Measurements from ENCODE around the gene LTA. TPM values are rescaled to one million over a fixed set of nuclear protein-coding genes. Genes with fewer than 3 reads are reported as not detected.
A peak's percentile ranks its signal among the peaks of the same experiment; 100 is the strongest.

Gene LTA
- total RNA-seq, 1 experiment from 2014 or later = not detected

GRCh38 chr6:31546958-31547726 is 24.9 kb upstream of the LTA start, which contains the start of gene NFKBIL1:
NFKBIL1 (plus strand) TSS chr6:31547608; CDS start chr6:31547695, 87 bp downstream.
- Histone ChIP-seq H3K56ac (ENCODE audit: insufficient read length, low read depth, low read length) (no peak within 1 kb of the TSS), H3K27ac (ENCODE audit: insufficient read length, low read depth, low read length) (no peak within 1 kb of the TSS), H3K4me1 (ENCODE audit: insufficient read depth, low read length) (no peaks in the 10 kb centered on the region; the same call in 1 of the 2 replicates), H4K91ac (ENCODE audit: insufficient read length, low read depth, low read length) (no peak within 1 kb of the TSS), H3K14ac (ENCODE audit: insufficient read depth, low read length) (no peak within 1 kb of the TSS; the same call in 1 of the 2 replicates), H2BK12ac (ENCODE audit: insufficient read length, low read depth, low read length) (no peak within 1 kb of the TSS), H3K4ac (ENCODE audit: low read depth, low read length) (0 out of 2 replicates have a peak within 1 kb of the TSS, but pooled peaks have one; percentile 88), H3K23ac (ENCODE audit: insufficient read length, low read depth, low read length) (no peak within 1 kb of the TSS), H2BK20ac (ENCODE audit: low read depth, low read length, poor library complexity, severe bottlenecking) (no peak within 1 kb of the TSS), H3K23me2 (ENCODE audit: insufficient read length, low read depth, low read length, poor library complexity, severe bottlenecking) (no peaks in the 10 kb centered on the region), H2AK5ac (ENCODE audit: insufficient read length, low read length) (no peak within 1 kb of the TSS), H3K18ac (ENCODE audit: insufficient read length, low read depth, low read length) (no peak within 1 kb of the TSS), H4K8ac (replicated peaks; ENCODE audit: insufficient read length, low read depth, low read length) (no peak within 1 kb of the TSS), H2BK120ac (ENCODE audit: low read depth, low read length, poor library complexity, severe bottlenecking) (no peak within 1 kb of the TSS), H3K4me2 (ENCODE audit: insufficient read depth, insufficient read length, low read length) (peak within 1 kb of the TSS; percentile 56), H2AFZ (ENCODE audit: low read length) (no peak within 1 kb of the TSS), H4K20me1 (ENCODE audit: control insufficient read depth, insufficient read depth, insufficient read length) (no peaks in the 10 kb centered on the region), H3K27me3 (ENCODE audit: insufficient read depth, low read length) (no peaks in the 10 kb centered on the region), H3T11ph (ENCODE audit: low read length) (no peak within 1 kb of the TSS), H3K79me1 (ENCODE audit: insufficient read depth, low read depth, low read length, poor library complexity, severe bottlenecking) (peaks cover 3% of the 10 kb centered on the region), H4K5ac (ENCODE audit: insufficient read length, low read depth, low read length) (no peak within 1 kb of the TSS), H2BK15ac (ENCODE audit: low read depth, low read length) (no peak within 1 kb of the TSS), H3K9ac (ENCODE audit: extremely low read depth, insufficient read length, low read length) (peak within 1 kb of the TSS; percentile 18), H2BK5ac (ENCODE audit: insufficient read length, low read length) (no peak within 1 kb of the TSS), H3K79me2 (ENCODE audit: insufficient read depth, low read length) (no peaks in the 10 kb centered on the region; the same call in 1 of the 2 replicates), H3K9me3 (ENCODE audit: control insufficient read depth, low read depth, low read length) (no peaks in the 10 kb centered on the region)
- WGBS (ENCODE audit: extremely low coverage, insufficient read length, low lambda C conversion rate) = no CpG with 5 or more reads among the region's 25 CpGs
- no peak for TF ChIP-seq CTCF (conservative IDR thresholded peaks at IDR 0.05)
- peak within 1 kb of the TSS; percentile 70 to 84 for H3K4me3 Mint-ChIP-seq
- H3K9me3 Mint-ChIP-seq = no peaks in the 10 kb centered on the region
- peaks cover 6 to 29% (median 19%) of the 10 kb centered on the region in 3 experiments; a peak in 6 of 7 replicates for H3K36me3 Mint-ChIP-seq (ENCODE audit: insufficient read depth in 1 of 3, low read depth in 3 of 3)
- DNase-seq = peak; percentile 97
- H3K4me1 Mint-ChIP-seq = peaks cover 20 to 30% of the 10 kb centered on the region in 2 experiments
- H3K27me3 Mint-ChIP-seq (ENCODE audit: low read depth) = no peaks in the 10 kb centered on the region
- H3K27ac Mint-ChIP-seq = peak within 1 kb of the TSS; percentile 89 to 97 (median 94)

Data from H9 (cell line).